BJ (cell line): Measurements from ENCODE around the gene PGA4. TPM values are rescaled to one million over a fixed set of nuclear protein-coding genes. Genes with fewer than 3 reads are reported as not detected.

Experiments used
- CTCF ChIA-PET: fragments of 350-600 bp; formaldehyde crosslinking; extraction: SDS; loops from one replicate; lab custom pipeline; 2021; ENCODE audit warnings: antibody characterized with exemption, inconsistent platforms; lab: Yijun Ruan, JAX
- POLR2A ChIA-PET: fragments of 300-600 bp; sonication (Branson Sonifier 250); formaldehyde crosslinking; extraction: SDS; loops from one replicate; lab custom pipeline; 2021; ENCODE audit warnings: antibody characterized with exemption; lab: Charles Lee
- DNase-seq: peaks from one replicate; pipeline ENCODE4 v3.0.0-alpha.2; 2011; ENCODE audit warnings: low read depth
- H3K27me3 ChIP-seq: 2 replicates; pipeline ENCODE4 v1.6.0; 2011; ENCODE audit warnings: low read length; ENCODE audit not compliant: control insufficient read depth, insufficient read depth
- H3K36me3 ChIP-seq: 2 replicates; pipeline ENCODE4 v1.5.1; 2011; ENCODE audit warnings: low read length; ENCODE audit not compliant: control insufficient read depth, insufficient read depth
- H3K4me3 ChIP-seq: 2 replicates; pipeline ENCODE4 v1.5.1; 2011; ENCODE audit warnings: low read depth, mild to moderate bottlenecking, control low read depth, low read length
- CTCF ChIP-seq: IDR thresholded peaks from 2 replicates; pipeline ENCODE4 v1.5.1; 2011; ENCODE audit warnings: low read depth, mild to moderate bottlenecking, control low read depth, inconsistent platforms, low read length, moderate library complexity; ENCODE audit not compliant: insufficient read depth
- polyA plus RNA-seq: library from polyadenylated mRNA; depleted of rRNA; stranded (reverse); fragments of >200 nt; gene quantifications from 2 replicates; pipeline ENCODE4 v1.2.3, GENCODE V29; 2011

The PGA4 gene
- polyA plus RNA-seq, 1 experiment = not detected

- no peak for TF ChIP-seq CTCF
- no peaks in the 10 kb centered on the region for H3K27me3 ChIP-seq
- no peak overlapping the region for H3K4me3 ChIP-seq
- CTCF ChIA-PET = interaction anchor here (5.1 kb wide), 1 partner anchor 10 kb away, joined by 22 read pairs; no protein-coding TSS in a partner anchor
- POLR2A ChIA-PET = no interaction called here
- H3K36me3 ChIP-seq = no peaks in the 10 kb centered on the region
- DNase-seq = no peak
Observed at GRCh38 chr11:61264795-61265194, 42.6 kb downstream of the PGA4 start.

GRCh38 chr11:61265357-61265756 lies 43.2 kb downstream of the PGA4 start:
- H3K36me3 ChIP-seq = no peaks in the 10 kb centered on the region
- no peak overlapping the region for H3K4me3 ChIP-seq
- H3K27me3 ChIP-seq = no peaks in the 10 kb centered on the region
- CTCF ChIA-PET = interaction anchor here (5.1 kb wide), 1 partner anchor 11 kb away, joined by 22 read pairs; no protein-coding TSS in a partner anchor
- POLR2A ChIA-PET = no interaction called here
- no peak for DNase-seq
- no peak for TF ChIP-seq CTCF

- no peak for DNase-seq
- no peak for TF ChIP-seq CTCF
- Histone ChIP-seq H3K27me3 (no peaks in the 10 kb centered on the region), H3K36me3 (no peaks in the 10 kb centered on the region), H3K4me3 (no peak overlapping the region)
- CTCF ChIA-PET = interaction anchor here (5.1 kb wide), 1 partner anchor 12 kb away, joined by 22 read pairs; no protein-coding TSS in a partner anchor
- POLR2A ChIA-PET = no interaction called here
Observed at GRCh38 chr11:61266602-61267001, 44.5 kb downstream of the PGA4 start.

DNA sequence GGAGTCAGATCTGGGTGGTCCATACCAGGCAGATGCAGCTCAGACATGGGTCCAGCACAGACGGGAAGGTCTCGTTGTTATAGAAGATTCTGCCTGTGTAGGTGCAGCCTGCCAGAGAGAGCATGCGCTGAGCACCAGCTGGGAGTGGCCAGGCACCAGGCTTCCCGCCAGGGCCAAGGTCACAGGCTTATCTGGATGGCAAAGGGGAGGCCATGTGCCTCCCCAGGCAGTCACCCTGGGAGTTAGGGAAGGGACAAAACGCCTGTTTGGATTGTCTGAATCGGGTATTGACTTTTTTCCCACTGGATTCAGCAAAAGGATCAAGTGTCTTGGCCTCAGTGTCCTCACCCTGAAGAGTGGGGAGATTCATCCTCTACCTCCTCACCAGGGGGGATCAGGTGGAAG lies 45.3 kb downstream of the PGA4 start:
- no peaks in the 10 kb centered on the region for H3K36me3 ChIP-seq
- CTCF ChIA-PET = interaction anchor here (5.1 kb wide), 1 partner anchor 13 kb away, joined by 22 read pairs; no protein-coding TSS in a partner anchor

More for the DNA sequence above, 45.3 kb downstream of the PGA4 start:
- Histone ChIP-seq H3K27me3 (no peaks in the 10 kb centered on the region), H3K4me3 (no peak overlapping the region)
- TF ChIP-seq CTCF = no peak
- POLR2A ChIA-PET = interaction anchor here (0.6 kb wide), 1 partner anchor 129 kb away, joined by 4 read pairs; no protein-coding TSS in a partner anchor
- no peak for DNase-seq
